COR-L47 (cell line): Measurements from ENCODE around the gene HMG20A.
A peak's percentile ranks its signal among the peaks of the same experiment; 100 is the strongest.

Experiments
- DNase-seq: peaks from one replicate; lab custom pipeline; 2025; lab: John Stamatoyannopoulos, UW

HMG20A gene

GRCh38 chr15:77476995-77477394 is 56.3 kb downstream of the HMG20A start:
- no peak for DNase-seq

DNA sequence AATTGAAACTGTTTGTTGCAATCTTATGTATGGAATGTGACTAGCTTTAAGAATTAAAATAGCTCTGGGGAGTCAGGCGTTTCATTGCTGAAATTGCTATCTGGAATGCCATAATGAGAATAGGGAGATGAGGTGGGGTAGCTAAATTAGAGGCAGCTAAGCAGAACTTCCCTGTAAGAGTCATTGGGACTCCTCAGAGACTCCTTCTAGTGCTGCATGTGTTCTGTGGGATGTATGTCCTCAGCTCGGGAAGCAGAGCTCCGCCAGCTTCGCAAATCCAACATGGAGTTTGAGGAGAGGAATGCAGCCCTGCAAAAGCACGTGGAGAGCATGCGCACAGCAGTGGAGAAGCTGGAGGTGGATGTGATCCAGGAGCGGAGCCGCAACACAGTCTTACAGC is 57.4 kb downstream of the HMG20A start:
- DNase-seq: no peak

DNA sequence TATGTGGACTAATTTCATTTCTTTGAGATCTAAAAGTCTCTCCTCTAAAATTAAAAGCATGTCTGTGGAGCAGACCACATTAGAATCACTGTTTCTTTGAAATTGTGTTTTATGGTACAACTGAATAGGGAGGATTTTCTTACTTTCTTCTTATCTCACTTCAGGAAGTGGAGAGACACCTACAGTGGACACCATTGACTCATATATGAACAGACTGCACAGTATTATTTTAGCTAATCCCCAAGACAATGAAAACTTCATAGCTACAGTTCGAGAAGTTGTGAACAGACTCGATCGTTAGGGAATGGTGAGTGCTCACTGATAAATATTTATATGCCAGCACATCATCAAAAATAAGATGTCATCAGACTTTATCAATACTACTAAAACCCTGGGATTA is 58.3 kb downstream of the HMG20A start:
- no peak for DNase-seq

- no peak for DNase-seq
These were observed 60.4 kb downstream of the HMG20A start for GRCh38 chr15:77480859-77481633.

DNA sequence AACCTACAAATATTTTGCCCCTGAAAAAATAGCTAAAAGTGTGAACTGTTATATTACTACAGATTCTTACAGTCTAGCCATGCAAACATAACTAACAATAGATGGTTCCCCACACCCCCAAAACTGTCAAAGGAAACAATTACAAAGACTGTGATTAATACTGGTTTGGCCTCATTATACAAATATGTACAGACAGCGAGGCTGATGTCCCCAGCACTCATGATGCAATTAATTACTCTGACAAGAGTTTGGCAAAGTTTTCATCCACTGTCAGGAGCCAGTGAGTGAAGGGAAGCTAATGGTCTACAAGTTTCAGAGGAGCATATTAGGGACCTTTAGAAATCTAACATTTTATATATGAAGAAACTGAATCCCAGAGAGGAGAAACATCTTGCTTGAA is 61.0 kb downstream of the HMG20A start:
- DNase-seq: peak; percentile 57

DNA sequence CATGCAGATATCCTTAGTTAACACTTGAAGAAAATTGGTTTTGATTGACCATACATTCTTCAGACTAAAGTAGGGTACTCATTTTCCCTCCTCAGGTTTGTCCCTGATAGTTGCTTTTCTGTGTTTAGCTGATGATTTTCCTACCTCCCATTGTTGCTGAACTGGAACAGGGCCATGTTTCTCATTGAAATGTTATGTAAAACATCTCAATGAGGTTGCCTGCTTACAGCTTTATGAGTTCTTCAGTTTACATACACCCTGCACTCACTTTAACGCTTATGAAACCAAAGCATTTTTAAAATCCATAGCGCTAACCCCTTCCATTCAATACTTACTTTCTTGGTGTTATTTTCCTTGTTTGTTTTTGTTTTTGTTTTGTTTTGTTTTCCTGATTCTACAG is 61.9 kb downstream of the HMG20A start:
- DNase-seq: peak; percentile 24

- DNase-seq: no peak
These were observed 62.9 kb downstream of the HMG20A start for GRCh38 chr15:77483425-77484140.

DNA sequence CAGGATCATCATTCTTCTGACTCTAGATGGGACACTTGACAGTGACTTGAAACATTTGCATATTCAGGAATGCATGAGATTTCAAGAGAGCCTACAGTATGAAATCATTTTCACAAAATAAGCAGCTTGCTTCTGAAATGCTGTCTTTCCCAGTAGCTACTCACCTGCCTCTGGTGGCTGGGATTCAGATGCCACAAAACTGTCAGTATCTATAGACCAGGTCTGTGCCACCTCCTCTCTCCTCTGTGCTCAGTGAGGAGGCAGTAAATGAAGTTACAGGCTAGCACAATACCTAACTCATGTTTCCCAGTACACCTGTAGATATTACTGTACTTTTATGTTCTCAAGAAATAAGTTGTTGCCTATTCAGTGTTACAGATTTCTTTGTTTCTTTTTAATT is 64.3 kb downstream of the HMG20A start:
- DNase-seq: no peak

DNA sequence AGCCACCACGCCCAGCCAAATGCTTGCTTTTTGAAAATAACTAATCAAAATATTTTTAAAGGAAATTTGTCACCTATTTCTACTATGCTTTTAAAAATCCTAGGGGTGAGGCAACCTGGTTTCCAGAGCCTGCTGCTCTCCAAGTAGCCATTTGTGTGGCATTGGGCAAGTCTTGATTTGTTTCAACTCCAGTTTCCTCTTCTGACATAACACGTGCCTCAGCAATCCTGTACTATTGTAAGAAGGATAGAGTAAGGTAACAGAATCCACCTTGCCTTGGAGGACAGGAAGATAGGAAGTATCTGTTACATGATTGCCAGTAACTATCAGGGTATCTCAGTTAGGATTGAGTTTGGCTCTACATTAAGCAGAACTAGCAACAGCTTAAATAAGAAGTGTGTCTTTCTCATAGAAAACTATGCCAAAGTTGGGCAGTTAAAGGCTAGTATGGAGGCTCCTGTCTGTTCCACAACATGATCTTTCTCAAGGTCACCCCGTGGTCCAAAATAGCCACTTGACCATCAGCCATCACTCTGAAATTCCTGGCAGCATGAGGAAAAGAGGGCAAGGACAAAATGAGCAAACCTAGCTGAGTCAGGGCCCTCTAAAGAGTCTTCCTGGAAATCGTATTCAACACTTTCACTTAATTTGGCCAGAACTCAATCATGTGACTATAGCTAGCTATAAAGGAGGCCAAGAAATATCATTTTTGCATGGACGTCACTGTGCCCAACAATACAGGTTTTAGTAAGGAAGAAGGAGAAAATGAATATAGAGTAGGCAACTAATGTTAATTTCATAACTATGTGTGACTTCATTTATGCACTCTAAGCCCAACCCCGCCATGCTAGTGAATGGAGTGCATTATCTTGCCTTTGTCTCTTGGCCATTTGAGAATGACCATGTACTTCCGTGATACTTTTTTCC is 66.1 kb downstream of the HMG20A start:
- DNase-seq: no peak

DNA sequence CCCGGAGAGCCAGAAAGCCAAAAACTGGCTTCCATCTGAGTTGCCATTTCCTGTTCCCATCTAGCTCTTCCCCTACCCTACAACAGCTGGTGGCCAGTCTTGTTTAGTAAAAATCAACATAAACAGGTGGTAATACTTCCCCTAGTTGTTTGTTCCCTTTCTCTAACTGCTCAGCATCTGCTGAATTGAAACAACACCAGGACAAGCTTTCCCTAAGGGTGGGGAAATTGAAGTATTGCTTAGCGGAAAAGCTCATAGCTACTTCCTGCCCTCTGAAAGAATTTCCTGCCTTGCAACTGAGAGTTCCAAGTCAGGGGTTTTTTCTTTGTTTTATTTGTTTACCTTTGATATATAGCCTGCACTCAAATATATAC is 66.8 kb downstream of the HMG20A start:
- DNase-seq: no peak

- no peak for DNase-seq
These were observed 67.2 kb downstream of the HMG20A start for GRCh38 chr15:77487888-77488287.

GRCh38 chr15:77489647-77490046 is 69.0 kb downstream of the HMG20A start:
- DNase-seq: no peak

- DNase-seq: no peak
These were observed 72.7 kb downstream of the HMG20A start for GRCh38 chr15:77493324-77493907.

GRCh38 chr15:77494073-77494867 is 73.6 kb downstream of the HMG20A start:
- DNase-seq: no peak

DNA sequence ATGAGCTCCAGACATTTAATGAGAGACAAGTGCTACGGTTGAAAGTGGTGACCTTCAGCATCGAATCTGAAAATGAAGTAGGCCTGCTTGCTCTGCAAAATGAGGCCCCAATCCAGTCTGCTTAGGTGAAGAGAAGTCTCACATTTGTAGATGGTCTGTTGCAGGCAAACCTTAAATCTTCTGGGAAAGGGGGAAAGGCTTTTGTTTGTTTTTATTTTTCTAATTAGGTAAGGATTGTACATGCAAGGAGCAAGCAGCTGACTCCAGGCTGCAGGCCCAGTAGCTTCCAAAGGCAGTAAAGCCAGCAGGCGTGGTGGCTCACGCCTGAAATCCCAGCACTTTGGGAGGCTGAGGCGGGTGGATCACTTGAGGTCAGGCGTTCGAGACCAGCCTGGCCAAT is 74.3 kb downstream of the HMG20A start:
- no peak for DNase-seq

GRCh38 chr15:77495838-77496596 is 75.3 kb downstream of the HMG20A start:
- no peak for DNase-seq

DNA sequence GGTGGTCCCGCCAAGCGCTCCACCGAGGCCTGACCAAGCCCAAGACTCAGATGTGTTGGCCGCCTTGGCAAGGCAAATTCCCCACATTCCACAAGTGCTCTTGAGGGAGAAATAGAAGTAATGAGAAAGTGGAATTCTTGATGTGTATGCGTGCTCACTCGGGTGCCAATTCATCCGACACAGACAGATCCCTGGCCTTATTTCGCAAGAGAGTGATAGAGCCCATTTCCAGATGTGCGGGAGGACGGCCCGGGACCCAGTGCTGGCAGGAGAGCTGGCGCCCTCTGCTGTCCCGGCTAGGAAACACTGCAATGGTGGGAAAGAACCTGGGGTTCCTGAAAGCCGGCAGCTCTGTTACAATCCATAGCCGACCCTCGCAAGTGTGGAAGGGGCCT is 76.0 kb downstream of the HMG20A start:
- DNase-seq: no peak

DNA sequence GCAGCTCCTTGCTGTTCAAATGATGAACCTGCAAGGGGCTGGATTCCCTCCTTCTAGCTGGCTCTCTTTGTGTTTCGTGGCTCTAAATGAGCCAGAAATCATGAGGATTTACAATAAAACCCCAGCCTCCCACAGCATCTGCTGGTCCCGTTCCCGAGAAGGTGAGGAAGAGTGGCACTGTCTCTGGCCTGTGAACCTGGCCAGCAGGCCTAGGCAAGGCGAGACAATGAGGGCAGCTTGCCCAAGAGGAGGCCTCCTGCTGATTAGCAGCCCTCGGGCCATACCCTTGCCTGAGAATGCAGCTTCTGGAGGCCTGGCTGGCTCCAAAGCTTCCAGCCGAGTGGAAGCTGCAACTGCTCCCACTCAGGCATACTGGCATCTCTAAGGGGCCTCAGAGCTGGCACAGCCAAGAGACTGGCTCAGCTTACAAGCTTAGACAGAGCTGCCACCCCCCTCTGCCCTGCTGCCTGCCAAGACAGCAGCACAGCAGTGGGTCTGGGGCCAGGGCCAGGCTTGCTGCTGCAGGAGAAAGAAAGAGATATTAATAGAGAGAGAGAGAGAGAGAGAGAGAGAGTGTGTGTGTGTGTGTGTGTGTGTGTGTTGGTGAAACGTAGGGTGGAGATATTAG is 76.5 kb downstream of the HMG20A start:
- DNase-seq: peak; percentile 86

DNA sequence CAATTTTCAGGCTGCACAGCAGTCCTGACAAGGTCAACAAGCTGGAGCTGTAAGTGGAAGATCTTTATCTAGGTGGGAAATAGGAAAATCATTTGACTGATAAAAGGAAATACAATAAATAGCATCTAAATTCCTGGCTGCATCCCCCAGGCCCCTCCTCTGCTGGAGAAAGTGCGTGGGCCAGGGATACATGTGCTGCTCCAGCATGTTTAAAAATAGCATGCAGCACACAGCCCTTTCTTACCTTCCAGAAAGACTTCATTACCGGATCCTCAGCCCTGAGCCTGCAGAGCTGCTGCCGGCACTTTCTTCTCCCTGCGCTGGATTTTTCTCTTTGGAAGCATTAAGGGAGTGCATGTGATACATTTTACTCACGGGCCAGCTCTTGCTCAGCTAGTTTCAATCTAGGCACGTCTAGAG is 77.3 kb downstream of the HMG20A start:
- DNase-seq: no peak

GRCh38 chr15:77499087-77499760 is 78.5 kb downstream of the HMG20A start:
- DNase-seq: no peak
